Stimulated activated CD4-positive, alpha-beta T cell treated with anti-CD3 and anti-CD28 coated beads, Interleukin-12 subunit alpha, Interleukin-12 subunit beta, amount 100 ng/mL, for 4 hours (primary cell): ENCODE results near the gene NUDT15.
"Not testable (repeated sequence)": the region's sequence is repeated elsewhere in the genome, so short reads cannot be mapped to it uniquely, and the experiment has no call there.

ENCODE experiments used
- DNase-seq: peaks from one replicate; pipeline ENCODE4 v3.0.0-alpha.2; 2020

NUDT15 gene

DNA sequence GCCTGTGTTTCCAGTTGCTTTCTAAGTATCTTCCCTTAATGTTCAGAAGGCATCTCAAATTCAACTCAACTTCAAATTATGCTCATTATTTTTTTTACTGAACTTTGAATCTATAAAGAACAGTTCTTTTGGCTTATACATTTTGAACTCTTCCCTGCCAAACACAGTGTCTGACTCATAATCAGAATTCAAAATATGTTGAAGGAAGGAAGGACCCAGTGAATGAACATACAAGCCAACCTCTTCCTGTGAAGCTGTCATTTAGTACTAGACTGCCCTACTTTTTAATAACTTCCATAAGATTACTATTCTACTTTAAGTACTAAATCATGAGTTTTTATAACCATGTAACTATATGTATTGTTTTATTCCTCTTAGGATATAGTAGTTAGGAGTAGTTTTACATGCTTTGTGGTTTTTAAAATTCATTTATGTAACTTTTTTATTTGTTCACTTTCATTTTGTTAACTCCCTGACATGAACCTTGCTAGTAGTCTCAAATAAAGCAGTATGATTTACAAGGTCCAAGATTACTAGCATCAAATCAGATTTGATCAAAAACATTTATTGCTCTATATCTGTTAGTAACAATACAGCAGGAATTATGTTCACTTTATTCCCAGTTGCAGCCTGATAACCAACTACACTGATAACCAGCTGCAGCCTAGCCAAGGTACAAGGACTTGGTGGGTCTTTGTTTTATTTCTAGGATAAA is 6.4 kb downstream of the NUDT15 start:
- no peak for DNase-seq

DNA sequence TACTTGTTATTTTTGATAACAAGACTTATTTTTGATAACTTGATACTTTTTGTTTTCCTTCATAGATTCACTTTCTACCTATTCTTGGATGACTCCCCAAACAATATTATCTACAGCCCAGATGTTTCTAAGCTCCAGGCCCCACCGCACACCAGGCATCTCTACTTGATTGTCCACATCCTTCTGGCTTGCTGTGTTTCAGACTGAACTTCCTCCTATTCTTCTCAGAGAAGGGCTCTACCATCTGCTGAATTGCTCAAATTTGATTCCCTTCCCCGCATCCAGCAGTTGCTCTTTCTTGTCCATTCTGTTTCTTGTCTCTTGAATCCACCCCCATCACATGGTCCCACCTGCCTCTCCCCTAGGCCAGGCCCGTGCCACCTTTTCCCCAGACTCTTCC is 13.0 kb downstream of the NUDT15 start:
- no peak for DNase-seq

DNA sequence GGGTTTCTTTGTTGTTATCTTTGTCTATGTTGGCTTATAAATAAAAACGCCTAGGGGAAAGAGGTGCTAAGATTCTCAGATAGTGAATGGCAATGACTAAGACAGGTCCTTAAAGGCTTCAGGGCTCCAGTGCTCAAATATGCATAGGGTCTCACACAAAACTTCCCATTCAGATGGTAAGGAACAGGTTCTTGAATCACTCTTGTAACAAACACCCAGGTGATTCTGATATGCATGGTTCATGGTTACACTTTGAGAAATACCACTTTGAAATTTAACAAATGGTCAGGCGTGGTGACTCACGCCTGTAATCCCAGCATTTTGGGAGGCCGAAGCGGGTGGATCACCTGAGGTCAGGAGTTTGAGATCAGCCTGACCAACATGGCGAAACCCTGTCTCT is 17.1 kb downstream of the NUDT15 start:
- DNase-seq: no peak

DNA sequence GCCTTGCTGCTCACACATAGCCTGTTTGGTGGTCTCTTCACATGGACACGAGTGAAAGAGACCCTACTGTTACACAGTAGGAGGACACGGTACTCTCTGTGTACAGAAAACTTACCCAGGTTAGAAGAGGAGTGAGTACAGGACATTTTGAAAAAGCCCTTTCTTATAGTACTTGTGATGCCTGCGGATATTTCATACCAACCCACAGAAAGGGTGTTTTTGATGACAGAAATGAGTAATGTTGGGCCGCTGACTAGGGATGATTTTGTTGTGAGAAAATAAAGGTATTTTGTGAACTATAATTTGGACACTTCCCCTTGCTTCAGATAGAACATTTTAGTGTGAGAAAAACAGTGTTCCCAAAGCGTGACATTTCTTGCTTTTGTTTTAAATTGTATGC is 18.2 kb downstream of the NUDT15 start:
- no peak for DNase-seq

DNA sequence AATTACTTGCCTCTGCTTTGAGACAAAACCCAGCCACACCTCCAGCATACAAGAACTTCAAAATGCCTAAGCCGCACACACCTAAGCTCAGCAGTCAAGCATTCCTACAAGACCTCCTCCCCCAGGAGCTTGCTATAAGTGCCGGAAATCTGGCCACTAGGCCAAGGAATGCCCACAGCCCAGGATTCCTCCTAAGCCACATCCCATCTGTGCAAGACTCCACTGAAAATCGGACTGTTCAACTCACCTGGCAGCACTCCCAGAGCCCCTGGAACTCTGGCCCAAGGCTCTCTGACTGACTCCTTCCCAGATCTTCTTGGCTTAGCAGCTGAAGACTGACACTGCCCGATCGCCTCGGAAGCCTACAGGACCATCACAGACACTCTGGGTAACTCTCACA is 21.0 kb downstream of the NUDT15 start:
- DNase-seq: not testable (repeated sequence)

DNA sequence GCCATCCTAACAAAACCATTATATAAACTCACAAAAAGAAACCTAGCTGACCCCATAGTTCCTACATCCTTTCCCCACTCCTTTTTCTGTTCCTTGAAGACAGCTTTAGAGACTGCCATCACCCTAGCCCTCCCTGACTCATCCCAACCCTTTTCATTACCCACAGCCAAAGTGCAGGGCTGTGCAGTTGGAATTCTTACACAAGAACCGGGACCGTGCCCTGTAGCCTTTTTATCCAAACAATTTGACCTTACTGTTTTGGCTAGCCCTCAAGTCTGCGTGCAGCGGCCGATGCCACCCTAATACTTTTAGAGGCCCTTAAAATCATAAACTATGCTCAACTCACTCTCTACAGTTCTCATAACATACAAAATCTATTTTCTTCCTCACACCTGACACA is 22.4 kb downstream of the NUDT15 start:
- DNase-seq: not testable (repeated sequence)

DNA sequence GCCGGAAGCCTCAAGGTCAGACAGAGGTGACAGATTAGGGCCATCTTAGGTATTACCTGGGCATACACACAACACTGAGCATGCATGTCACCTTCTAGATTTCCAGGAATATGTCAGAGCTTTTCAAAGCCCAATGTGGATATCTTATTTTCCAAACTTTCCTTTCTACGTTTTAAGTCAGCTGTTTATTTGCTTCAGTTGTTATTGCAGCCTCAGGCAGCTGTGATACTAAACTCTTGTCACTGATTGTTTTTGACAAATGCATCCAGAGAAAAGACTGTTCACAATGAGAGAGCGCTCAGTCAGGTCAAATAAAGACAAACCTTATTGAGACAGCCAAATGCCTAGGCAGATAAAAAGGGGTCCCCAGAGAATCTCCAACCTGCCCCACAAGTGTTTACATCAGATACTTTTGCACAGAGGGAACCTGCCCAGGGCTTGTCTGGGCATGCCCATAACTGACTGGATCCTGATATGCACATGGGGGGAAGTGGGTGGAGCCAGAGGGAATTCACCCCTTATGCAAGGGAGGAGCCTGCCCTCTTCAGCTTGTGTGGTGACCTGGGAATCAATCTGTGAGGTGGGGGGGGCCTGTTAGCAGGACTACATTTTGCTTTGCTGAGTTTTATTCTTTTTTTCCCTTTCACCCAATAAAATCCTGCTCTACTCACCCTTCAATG is 28.9 kb downstream of the NUDT15 start:
- no peak for DNase-seq

DNA sequence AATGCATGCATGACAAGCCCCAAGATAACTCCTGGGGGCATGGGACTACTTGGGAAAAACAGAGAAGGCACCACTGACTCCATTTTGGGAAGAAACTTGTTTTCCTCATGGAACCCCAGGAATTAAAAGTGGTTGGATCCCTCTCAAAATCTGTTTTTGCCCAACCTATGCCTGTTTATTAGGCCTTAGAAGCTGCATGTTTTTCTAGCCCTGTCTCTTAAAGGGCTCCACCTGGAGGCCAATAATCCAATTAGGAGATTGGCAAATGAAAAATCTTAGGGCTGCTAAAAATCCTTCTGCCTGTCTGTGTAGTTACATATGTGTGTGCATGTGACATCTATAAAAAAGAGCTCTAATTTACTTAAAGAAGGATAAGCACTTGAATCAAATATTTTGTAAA is 30.5 kb downstream of the NUDT15 start:
- DNase-seq: no peak

DNA sequence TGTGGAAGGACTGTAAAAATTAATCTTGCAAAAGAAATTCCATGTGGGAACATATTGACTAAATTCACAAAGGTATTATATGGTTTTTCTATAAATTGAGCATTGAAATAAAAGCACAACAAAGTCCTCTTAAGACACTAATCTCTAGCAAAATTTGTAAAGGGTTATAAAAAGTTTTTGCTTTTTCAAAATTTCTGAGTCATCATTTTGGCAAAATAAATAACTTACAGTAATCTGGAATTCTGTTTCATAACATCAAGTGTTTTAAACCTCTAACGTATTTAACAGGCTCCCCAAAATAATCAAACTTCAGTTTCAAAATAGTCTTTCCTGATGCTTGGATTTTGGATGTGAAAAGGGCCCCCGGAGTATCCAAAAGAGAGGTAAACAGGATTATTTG is 31.4 kb downstream of the NUDT15 start:
- no peak for DNase-seq

DNA sequence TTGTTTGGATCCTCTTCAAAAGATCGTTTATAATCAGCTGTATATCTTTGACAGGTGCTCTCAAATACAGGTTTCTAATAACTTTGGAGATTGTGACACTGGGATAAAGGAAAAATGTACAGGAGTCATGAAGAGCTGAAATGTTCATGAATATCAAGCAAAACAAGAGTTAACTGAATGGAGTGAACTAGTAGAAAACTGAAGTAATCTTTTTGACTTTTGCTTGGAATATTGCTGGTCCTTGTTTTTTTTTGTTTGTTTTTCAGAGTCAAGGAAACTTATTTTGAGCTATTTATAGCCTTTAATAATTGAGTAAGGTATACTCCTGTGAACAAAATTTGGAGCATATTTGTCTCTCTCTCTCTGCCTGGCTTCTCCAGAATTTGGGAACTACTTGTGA is 32.0 kb downstream of the NUDT15 start:
- DNase-seq: no peak

DNA sequence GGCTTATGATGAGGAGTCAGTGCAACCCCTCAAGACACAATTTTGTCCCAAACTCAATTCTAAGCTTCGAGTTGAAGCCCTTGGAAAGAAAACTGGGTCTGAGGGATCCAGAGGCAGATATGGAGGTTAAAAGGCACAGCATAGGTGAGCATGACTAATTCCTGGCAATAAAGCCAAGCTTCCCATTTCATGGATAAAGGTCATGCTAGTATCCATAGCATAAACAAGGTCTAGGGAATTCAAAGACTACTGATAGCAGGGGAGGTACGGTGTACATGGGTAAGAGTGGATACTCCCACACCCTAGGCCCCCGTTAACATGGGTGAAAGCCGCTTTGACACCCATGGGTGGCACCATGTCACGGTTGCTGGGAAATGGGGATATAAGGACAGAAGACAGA is 33.4 kb downstream of the NUDT15 start:
- DNase-seq: no peak

DNA sequence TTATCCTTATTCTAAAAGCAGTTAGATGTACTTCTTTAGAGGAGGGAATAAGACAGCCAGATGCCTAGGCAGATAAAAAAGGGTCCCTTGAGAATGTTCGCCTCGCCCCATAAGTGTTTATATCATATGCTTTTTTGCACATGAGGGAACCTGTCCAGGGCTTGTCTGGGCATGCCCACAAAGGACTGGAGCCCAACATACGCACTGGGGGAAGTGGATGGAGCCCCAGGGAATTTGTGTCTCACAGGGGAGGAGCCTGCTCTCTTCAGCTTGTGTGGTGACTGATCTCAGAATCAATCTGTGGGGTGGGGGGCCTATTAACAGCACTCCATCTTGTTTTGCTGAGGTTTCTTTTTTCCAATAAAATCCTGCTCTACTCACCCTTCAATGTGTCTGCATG is 34.8 kb downstream of the NUDT15 start:
- no peak for DNase-seq

DNA sequence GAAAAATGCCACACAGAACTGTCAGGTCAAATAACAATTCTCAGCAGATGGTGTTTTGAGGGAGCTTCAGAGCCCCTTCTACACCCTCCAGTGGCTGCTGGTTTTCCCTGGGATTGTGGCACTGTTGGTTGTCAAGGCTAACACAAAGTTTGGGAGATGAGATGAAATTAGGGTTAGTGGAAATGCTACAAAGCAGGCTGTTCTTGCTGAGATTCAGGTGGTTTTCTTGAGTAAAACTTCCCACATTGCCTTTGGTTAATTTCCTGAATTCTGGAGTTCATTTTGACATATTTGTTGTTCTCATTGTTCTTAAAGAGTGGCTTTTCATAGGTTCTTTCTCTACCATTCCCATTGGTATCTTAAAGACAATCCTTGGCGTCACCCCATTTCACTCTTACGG is 35.3 kb downstream of the NUDT15 start:
- DNase-seq: no peak

DNA sequence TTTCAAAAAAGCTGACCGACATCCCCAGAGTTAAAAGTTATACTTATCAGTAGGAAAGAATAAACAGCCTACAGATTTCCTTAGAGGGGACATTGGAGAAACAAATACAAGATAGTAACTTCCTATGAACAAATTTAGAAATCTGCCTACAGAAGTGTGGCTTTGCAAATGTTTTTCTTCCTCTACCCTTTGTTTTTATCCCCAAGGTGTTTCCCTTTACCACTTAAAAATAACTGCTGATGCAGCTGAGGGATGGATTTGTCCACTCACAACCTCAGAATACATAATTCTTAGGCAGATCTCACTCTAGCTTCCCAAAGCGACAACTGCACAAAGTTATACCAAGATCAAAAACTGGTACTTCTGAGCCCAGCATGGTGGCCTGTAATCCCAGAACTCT is 36.5 kb downstream of the NUDT15 start:
- no peak for DNase-seq

DNA sequence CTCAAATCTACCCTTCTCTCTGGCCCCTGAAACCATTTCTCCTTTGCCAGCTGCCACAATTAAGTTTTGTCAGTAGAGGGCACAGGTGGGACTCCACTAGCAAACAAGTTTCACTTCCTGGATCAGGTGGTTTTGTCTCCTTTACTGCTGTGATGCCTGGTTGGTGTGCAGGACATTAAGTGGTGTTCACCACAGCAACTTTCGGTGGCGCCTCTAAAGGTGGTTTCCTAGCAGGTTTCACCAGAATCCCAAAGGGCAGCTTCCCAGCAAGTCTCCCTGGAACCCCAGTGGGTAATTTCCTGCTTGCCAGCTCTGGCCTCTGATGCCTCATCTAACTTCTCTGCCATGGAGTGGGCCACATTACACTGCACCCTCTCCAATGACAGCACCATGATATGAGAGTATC is 40.7 kb downstream of the NUDT15 start:
- no peak for DNase-seq

DNA sequence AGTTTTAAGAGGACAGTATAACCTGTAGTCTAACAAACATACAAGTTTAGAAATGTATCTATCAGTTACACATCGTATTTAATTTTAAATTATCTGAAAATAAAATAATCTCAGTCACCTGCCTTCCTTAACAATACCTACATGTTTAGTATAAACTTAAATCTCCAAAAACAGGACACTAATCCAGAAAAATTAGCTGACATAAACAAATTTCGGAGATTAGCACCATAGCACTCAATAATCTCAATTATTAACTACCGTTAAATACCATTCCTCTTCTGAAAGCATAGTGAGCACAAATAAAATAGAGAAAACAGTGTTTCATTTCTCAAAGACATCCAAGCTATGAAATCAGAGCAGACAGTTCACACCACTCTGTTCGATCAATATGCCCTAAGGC is 44.2 kb downstream of the NUDT15 start:
- DNase-seq: no peak

DNA sequence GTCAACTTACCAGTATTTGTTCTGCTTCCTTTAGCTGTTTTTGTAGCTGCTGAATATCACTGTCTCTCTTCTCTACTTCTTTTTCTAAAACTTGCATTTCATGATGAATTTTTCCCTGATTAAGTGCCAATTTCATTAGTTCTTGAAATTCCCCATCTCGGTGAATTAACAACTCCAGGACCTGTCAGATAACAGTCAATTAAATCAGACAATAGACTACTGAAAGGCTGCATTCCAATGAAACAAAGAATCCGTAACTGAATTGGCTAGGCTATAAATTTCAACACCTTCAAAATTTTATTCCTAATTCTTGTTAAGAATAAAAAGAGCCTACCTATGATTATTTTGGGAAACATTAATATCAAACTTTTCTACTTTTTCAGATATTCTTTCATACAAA is 48.7 kb downstream of the NUDT15 start:
- no peak for DNase-seq

DNA sequence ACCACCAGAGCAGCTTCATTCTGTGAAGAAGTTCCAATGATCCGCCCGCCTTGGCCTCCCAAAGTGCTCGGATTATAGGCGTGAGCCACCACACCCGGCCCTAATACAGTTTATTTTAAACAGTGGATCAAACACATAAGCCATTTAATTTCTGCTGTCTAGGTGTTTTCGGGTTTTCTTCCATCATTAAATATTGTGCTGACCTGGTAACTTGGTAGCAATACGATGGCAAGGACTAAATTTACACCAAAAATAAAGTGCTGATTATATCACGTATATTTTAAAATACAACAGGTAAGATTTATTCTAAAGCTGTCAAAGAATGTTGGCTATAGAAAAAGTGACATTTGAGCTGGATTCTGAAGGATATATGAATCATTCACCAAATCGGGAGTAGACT is 56.1 kb downstream of the NUDT15 start:
- DNase-seq: no peak

DNA sequence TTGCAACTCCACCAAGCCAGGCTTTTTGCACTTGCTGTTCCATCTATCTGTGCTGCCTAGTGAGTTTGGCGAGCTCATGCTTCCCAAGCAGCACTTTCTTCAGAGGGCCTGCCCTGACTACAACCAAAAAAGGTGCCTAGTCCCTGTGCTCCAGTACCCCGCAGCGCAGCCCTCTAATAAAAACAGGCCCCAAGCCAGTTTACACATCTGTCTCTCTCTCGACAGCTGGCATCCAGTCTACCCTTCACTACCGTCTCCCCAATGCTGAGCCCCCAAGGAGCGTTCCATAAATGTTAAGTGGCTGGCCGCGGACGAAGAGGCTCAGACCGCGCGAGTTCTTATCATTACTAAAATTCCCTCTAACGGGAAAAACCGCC is 56.9 kb downstream of the NUDT15 start:
- DNase-seq: no peak

DNA sequence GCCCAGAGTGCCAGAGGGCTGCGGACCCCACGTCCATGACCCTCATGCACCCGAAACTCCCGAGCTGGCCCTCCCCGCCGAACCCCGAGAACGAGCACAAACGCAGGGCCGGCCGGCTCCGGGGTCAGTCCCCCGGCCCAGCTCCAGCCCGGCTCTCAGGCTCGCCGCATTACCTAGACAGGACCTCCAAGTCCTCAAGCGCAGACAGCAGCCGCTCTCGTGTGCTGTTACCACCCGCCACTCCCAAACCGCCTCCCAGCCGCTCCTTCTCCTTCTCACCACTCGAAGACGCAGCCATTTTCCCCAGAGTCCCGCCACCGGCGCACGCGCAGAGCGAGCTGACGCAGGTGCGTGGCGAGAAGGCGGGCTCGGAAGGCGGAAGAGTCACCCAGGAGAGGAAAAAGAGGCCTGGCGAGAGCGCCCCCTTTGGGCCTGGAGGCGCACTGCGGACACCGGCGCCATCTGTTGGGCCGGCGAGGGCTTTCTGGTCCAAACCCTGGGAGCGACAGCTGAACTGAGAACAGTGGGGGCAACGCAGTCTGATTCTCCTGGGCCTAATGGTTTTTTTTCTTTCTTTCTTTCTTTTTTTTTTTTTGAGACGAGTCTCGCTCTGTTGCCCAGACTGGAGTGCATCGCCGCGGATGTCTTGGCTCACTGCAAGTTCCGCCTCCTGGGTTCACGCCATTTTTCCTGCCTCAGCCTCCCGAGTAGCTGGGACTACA is 57.4 kb downstream of the NUDT15 start, which contains the start of gene MED4:
TSS of gene MED4 (minus strand) at position 324 of the 722 bp plus-strand sequence. CDS start at position 298, 26 bp downstream.
- DNase-seq: peak; percentile 97

DNA sequence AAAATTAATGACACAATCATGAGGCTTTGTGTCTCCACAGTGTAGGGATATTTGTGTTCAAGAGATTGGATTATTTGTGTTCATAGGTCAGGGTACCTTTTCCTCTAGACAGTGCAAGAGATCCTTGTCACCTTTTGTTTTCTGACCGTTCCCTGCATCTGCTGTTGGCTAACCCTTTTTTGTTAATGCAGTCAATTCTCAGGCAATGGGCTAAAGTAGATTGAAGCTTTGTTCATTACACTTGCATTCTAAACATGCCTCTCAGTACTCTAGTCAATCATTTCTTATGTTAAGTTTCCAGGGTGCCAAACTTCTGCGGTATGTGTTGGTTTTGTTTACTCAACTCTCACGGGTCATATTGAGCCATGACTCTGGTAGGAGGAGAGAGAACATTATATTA is 59.1 kb downstream of the NUDT15 start:
- DNase-seq: no peak
